Activated gamma-delta T cell (primary cell): ENCODE results near the gene DENND10.
"Not testable (repeated sequence)": the region's sequence is repeated elsewhere in the genome, so short reads cannot be mapped to it uniquely, and the experiment has no call there.

Experiments
- DNase-seq: peaks from one replicate; lab custom pipeline; 2025; lab: John Stamatoyannopoulos, UW

The DENND10 gene

GRCh38 chr10:119132521-119133345 is 28.8 kb downstream of the DENND10 start:
- no peak for DNase-seq

- DNase-seq: no peak
Observed at GRCh38 chr10:119133949-119134348, 30.0 kb downstream of the DENND10 start.

GRCh38 chr10:119135513-119135881 is 31.6 kb downstream of the DENND10 start:
- DNase-seq: no peak

GRCh38 chr10:119136084-119136483 is 32.2 kb downstream of the DENND10 start:
- no peak for DNase-seq

- not testable (repeated sequence) for DNase-seq
Observed at GRCh38 chr10:119137878-119138277, 34.0 kb downstream of the DENND10 start.

- no peak for DNase-seq
Observed at GRCh38 chr10:119138346-119139306, 34.7 kb downstream of the DENND10 start.

- DNase-seq: no peak
Observed at GRCh38 chr10:119139464-119140067, 35.7 kb downstream of the DENND10 start.

GRCh38 chr10:119140603-119141245 is 36.8 kb downstream of the DENND10 start:
- no peak for DNase-seq

GRCh38 chr10:119143657-119144056 is 39.7 kb downstream of the DENND10 start:
- no peak for DNase-seq

- no peak for DNase-seq
Observed at GRCh38 chr10:119149157-119149556, 45.2 kb downstream of the DENND10 start.

GRCh38 chr10:119149729-119150128 is 45.8 kb downstream of the DENND10 start:
- DNase-seq: no peak

- not testable (repeated sequence) for DNase-seq
Observed at GRCh38 chr10:119151601-119152000, 47.7 kb downstream of the DENND10 start.

GRCh38 chr10:119153041-119153440 is 49.1 kb downstream of the DENND10 start:
- DNase-seq: no peak

- DNase-seq: no peak
Observed at GRCh38 chr10:119153661-119154060, 49.7 kb downstream of the DENND10 start.

GRCh38 chr10:119159332-119159731 is 55.4 kb downstream of the DENND10 start:
- DNase-seq: no peak

- no peak for DNase-seq
Observed at GRCh38 chr10:119161680-119162451, 58.0 kb downstream of the DENND10 start.

GRCh38 chr10:119162452-119163092 is 58.7 kb downstream of the DENND10 start:
- DNase-seq: no peak

GRCh38 chr10:119165171-119166117 is 61.5 kb downstream of the DENND10 start, which contains the start of gene SFXN4:
Gene SFXN4, minus strand, starts transcription at chr10:119165714. Its CDS starts 67 bp downstream, at chr10:119165647.
- DNase-seq: peak; percentile 64

GRCh38 chr10:119166118-119166500 is 62.2 kb downstream of the DENND10 start:
- DNase-seq: no peak
